Neural cell (in vitro differentiated cells): ENCODE results near the gene B9D1. TPM values are rescaled to one million over a fixed set of nuclear protein-coding genes. Genes with fewer than 3 reads are reported as not detected.

Experiments
- H2AFZ ChIP-seq: fragments of 200-600, 300-800 bp; sonication (generic), shearing (Covaris generic); 2 replicates; pipeline ENCODE4 v1.6.0; 2014; ENCODE audit warnings: low read depth, mild to moderate bottlenecking, antibody characterized with exemption, low read length, moderate library complexity
- H3F3A ChIP-seq: fragments of 200-600 bp; shearing (Covaris generic); 2 replicates; pipeline ENCODE4 v1.6.1; 2016; ENCODE audit warnings: mild to moderate bottlenecking, moderate library complexity, mixed read lengths, antibody characterized with exemption, low read length; ENCODE audit not compliant: insufficient read depth, poor library complexity, severe bottlenecking
- H3K27ac ChIP-seq: fragments of 200-600, 300-800 bp; sonication (generic), shearing (Covaris generic); 2 replicates; pipeline ENCODE4 v1.5.1; 2014; ENCODE audit warnings: mild to moderate bottlenecking, low read length, moderate library complexity
- H3K27me3 ChIP-seq: fragments of 300-800, 200-600 bp; sonication (generic), shearing (Covaris generic); 2 replicates; pipeline ENCODE4 v1.6.0; 2014; ENCODE audit warnings: mild to moderate bottlenecking, low read depth, low read length, moderate library complexity; ENCODE audit not compliant: insufficient read depth
- H3K36me3 ChIP-seq: fragments of 300-800, 200-600 bp; sonication (generic), shearing (Covaris generic); 2 replicates; pipeline ENCODE4 v1.5.1; 2014; ENCODE audit warnings: mild to moderate bottlenecking, antibody characterized with exemption, low read length, moderate library complexity; ENCODE audit not compliant: insufficient read depth
- H3K4me2 ChIP-seq: fragments of 300-800, 200-600 bp; sonication (generic), shearing (Covaris generic); 2 replicates; pipeline ENCODE4 v1.6.0; 2014; ENCODE audit warnings: mild to moderate bottlenecking, low read length
- H3K4me3 ChIP-seq: fragments of 300-800, 200-600 bp; sonication (generic), shearing (Covaris generic); 2 replicates; pipeline ENCODE4 v1.5.1; 2014; ENCODE audit warnings: mild to moderate bottlenecking, low read length, moderate library complexity
- H3K79me2 ChIP-seq: fragments of 200-600 bp; shearing (Covaris generic); replicated peaks from 2 replicates; pipeline ENCODE4 v1.6.0; 2014; ENCODE audit warnings: mild to moderate bottlenecking, low read length, moderate library complexity; ENCODE audit not compliant: insufficient read depth
- H3K9ac ChIP-seq: fragments of 300-800, 200-600 bp; sonication (generic), shearing (Covaris generic); 2 replicates; pipeline ENCODE4 v1.6.1; 2016; ENCODE audit warnings: mild to moderate bottlenecking, low read length, mixed read lengths
- H3K9me2 ChIP-seq: fragments of 200-600 bp; shearing (Covaris generic); 2 replicates; pipeline ENCODE4 v1.6.1; 2016; ENCODE audit warnings: mild to moderate bottlenecking, low read length, mixed read lengths; ENCODE audit not compliant: insufficient read depth
- H3K9me3 ChIP-seq: fragments of 200-600, 300-800 bp; sonication (generic), shearing (Covaris generic); 2 replicates; pipeline ENCODE4 v1.6.1; 2016; ENCODE audit warnings: mild to moderate bottlenecking, mixed run types, low read length, moderate library complexity, mixed read lengths
- H4K20me1 ChIP-seq: fragments of 200-600 bp; shearing (Covaris generic); 2 replicates; pipeline ENCODE4 v1.6.1; 2016; ENCODE audit warnings: mild to moderate bottlenecking, mixed run types; ENCODE audit not compliant: insufficient read depth
- EP300 ChIP-seq: fragments of 450-650 bp; conservative IDR thresholded peaks from 2 replicates; pipeline ENCODE4 v1.6.1; 2014; ENCODE audit warnings: antibody characterized with exemption, mild to moderate bottlenecking, moderate library complexity; ENCODE audit not compliant: poor library complexity, severe bottlenecking
- EZH2 ChIP-seq: fragments of 200-600, 300-800 bp; shearing (Covaris generic), sonication (generic); IDR thresholded peaks from 2 replicates; pipeline ENCODE4 v1.6.1; 2014; ENCODE audit warnings: antibody characterized with exemption, low read length, borderline replicate concordance, mild to moderate bottlenecking; ENCODE audit not compliant: insufficient read depth, poor library complexity, severe bottlenecking
- MXI1 ChIP-seq: fragments of 450-650 bp; conservative IDR thresholded peaks from 2 replicates; pipeline ENCODE4 v1.6.1; 2014; ENCODE audit warnings: antibody characterized with exemption, mild to moderate bottlenecking; ENCODE audit not compliant: poor library complexity, severe bottlenecking
- POLR2AphosphoS5 ChIP-seq: IDR thresholded peaks from 2 replicates; pipeline ENCODE4 v1.6.1; 2012
- RAD21 ChIP-seq: fragments of 450-650 bp; conservative IDR thresholded peaks from 2 replicates; pipeline ENCODE4 v1.6.1; 2014; ENCODE audit warnings: antibody characterized with exemption, mild to moderate bottlenecking, moderate library complexity
- SMC3 ChIP-seq: fragments of 450-650 bp; conservative IDR thresholded peaks from 2 replicates; pipeline ENCODE4 v1.6.1; 2014; ENCODE audit warnings: antibody characterized with exemption, mild to moderate bottlenecking, moderate library complexity; ENCODE audit not compliant: poor library complexity
- TAF1 ChIP-seq: IDR thresholded peaks from 2 replicates; pipeline ENCODE4 v1.6.1; 2012; ENCODE audit warnings: low read depth
- polyA plus RNA-seq: library from polyadenylated mRNA; depleted of rRNA; stranded (reverse); fragments of >200 nt; gene quantifications from 2 replicates; pipeline ENCODE4 v1.2.3, GENCODE V29; 2014
- TF ChIP-seq, protein P1 (sequence below): fragments of 450-650 bp; IDR thresholded peaks from 2 replicates; pipeline ENCODE4 v1.5.1; 2014; ENCODE audit warnings: antibody characterized with exemption, mild to moderate bottlenecking, moderate library complexity; ENCODE audit not compliant: poor library complexity, severe bottlenecking
- TF ChIP-seq, protein P2 (sequence below): IDR thresholded peaks from 2 replicates; pipeline ENCODE4 v1.6.1; 2012; ENCODE audit warnings: borderline replicate concordance

The B9D1 gene
- polyA plus RNA-seq, 1 donor from 2014 or later: 32.0 TPM

DNA sequence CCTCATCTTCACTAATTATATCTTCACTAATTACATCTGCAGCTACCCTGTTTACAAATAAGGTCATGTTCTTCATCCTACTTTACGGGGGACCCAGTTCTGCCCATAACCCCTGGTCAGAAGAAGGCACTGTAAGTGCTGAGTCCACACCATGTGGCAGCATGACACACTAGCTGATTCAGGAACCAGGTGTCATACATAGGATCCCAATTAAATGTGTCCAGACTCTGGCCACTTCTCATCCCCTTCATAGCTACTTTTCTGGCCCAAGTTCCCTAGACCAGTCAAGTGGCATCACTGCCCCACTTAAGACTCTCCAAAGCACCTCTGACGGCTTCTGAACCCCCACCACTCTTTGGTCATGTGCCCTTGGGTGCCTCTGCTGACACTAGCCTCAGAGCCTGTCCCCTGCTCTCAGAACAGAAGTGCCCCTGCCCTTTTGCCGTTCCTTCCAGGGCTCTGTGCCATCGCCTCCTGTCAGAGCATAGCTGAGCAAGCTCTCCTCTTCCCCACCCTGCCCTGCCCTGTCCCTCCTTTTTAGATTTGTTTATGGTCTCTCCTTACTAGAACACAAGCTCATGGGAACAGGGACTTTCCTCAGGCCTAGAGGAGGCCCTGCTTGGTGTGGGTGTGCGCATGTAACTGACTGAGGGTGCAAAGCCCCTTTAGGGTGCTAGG lies 61.1 kb downstream of the B9D1 start:
- TF ChIP-seq EZH2 (no peak), SMC3 (no peak), POLR2AphosphoS5 (no peak), RAD21 (no peak), EP300 (no peak), TAF1 (no peak), MXI1 (no peak)
- TF ChIP-seq, protein P1, sequence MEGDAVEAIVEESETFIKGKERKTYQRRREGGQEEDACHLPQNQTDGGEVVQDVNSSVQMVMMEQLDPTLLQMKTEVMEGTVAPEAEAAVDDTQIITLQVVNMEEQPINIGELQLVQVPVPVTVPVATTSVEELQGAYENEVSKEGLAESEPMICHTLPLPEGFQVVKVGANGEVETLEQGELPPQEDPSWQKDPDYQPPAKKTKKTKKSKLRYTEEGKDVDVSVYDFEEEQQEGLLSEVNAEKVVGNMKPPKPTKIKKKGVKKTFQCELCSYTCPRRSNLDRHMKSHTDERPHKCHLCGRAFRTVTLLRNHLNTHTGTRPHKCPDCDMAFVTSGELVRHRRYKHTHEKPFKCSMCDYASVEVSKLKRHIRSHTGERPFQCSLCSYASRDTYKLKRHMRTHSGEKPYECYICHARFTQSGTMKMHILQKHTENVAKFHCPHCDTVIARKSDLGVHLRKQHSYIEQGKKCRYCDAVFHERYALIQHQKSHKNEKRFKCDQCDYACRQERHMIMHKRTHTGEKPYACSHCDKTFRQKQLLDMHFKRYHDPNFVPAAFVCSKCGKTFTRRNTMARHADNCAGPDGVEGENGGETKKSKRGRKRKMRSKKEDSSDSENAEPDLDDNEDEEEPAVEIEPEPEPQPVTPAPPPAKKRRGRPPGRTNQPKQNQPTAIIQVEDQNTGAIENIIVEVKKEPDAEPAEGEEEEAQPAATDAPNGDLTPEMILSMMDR: no peak
- TF ChIP-seq, protein P2, sequence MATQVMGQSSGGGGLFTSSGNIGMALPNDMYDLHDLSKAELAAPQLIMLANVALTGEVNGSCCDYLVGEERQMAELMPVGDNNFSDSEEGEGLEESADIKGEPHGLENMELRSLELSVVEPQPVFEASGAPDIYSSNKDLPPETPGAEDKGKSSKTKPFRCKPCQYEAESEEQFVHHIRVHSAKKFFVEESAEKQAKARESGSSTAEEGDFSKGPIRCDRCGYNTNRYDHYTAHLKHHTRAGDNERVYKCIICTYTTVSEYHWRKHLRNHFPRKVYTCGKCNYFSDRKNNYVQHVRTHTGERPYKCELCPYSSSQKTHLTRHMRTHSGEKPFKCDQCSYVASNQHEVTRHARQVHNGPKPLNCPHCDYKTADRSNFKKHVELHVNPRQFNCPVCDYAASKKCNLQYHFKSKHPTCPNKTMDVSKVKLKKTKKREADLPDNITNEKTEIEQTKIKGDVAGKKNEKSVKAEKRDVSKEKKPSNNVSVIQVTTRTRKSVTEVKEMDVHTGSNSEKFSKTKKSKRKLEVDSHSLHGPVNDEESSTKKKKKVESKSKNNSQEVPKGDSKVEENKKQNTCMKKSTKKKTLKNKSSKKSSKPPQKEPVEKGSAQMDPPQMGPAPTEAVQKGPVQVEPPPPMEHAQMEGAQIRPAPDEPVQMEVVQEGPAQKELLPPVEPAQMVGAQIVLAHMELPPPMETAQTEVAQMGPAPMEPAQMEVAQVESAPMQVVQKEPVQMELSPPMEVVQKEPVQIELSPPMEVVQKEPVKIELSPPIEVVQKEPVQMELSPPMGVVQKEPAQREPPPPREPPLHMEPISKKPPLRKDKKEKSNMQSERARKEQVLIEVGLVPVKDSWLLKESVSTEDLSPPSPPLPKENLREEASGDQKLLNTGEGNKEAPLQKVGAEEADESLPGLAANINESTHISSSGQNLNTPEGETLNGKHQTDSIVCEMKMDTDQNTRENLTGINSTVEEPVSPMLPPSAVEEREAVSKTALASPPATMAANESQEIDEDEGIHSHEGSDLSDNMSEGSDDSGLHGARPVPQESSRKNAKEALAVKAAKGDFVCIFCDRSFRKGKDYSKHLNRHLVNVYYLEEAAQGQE: no peak
- no peak overlapping the region for H3K4me3 ChIP-seq
- H3K27me3 ChIP-seq: no peaks in the 10 kb centered on the region
- no peaks in the 10 kb centered on the region for H3F3A ChIP-seq
- no peaks in the 10 kb centered on the region for H3K9me3 ChIP-seq
- no peaks in the 10 kb centered on the region for H3K9me2 ChIP-seq
- no peaks in the 10 kb centered on the region for H3K79me2 ChIP-seq
- no peak overlapping the region for H3K9ac ChIP-seq
- no peak overlapping the region for H2AFZ ChIP-seq
- no peak overlapping the region for H3K4me2 ChIP-seq
- H4K20me1 ChIP-seq: no peaks in the 10 kb centered on the region
- no peak overlapping the region for H3K27ac ChIP-seq
- H3K36me3 ChIP-seq: no peaks in the 10 kb centered on the region

DNA sequence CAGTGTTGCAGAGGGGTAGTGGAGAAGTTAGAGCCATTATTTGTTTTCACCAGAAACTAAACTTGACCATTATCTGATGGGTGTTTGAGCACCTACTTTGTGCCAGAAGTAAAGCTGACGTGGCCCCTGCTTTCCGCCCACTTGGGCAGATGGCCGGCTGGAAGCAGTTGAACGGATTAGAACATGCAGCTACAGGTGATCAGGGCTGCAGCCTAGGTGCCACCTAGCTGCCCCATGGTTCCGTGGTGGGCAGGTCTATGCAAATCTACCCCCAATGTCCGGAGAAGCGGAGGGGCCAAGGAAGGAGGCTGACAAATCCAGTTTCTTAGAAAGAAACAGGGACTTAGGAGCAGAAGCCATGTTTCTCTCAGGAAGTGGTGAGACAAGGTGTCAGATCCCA lies 62.7 kb downstream of the B9D1 start:
- no peak overlapping the region for H2AFZ ChIP-seq
- H4K20me1 ChIP-seq: no peaks in the 10 kb centered on the region
- no peak overlapping the region for H3K9ac ChIP-seq
- H3K4me3 ChIP-seq: no peak overlapping the region
- no peaks in the 10 kb centered on the region for H3K9me2 ChIP-seq
- no peaks in the 10 kb centered on the region for H3K27me3 ChIP-seq
- no peaks in the 10 kb centered on the region for H3K36me3 ChIP-seq
- H3K27ac ChIP-seq: no peak overlapping the region
- no peaks in the 10 kb centered on the region for H3K9me3 ChIP-seq
- H3F3A ChIP-seq: no peaks in the 10 kb centered on the region
- no peak for TF ChIP-seq RAD21
- TF ChIP-seq EZH2: no peak
- no peak for TF ChIP-seq POLR2AphosphoS5
- TF ChIP-seq, protein P2: no peak
- no peak for TF ChIP-seq MXI1
- no peak for TF ChIP-seq SMC3
- TF ChIP-seq TAF1: no peak
- no peak for TF ChIP-seq EP300
- TF ChIP-seq, protein P1: no peak
- no peak overlapping the region for H3K4me2 ChIP-seq
- no peaks in the 10 kb centered on the region for H3K79me2 ChIP-seq
